T-cell (primary cell): Measurements from ENCODE around the gene VAPA. TPM values are rescaled to one million over a fixed set of nuclear protein-coding genes. Genes with fewer than 3 reads are reported as not detected.

Source experiments
- ATAC-seq, 4 experiments: fragments of 200-7000 bp in 3 of 4; fragments of 150-1000 bp in 1 of 4; cut with Tn5 transposase; replicated peaks in 1 of 4; 1 replicate in 3 of 4; 2 replicates in 1 of 4; pipeline ENCODE4 v1.10.0; 2021; ENCODE audit warnings: moderate library complexity in 3 of 4, mild to moderate bottlenecking in 2 of 4, moderate number of reproducible peaks in 1 of 4
- CTCF ChIA-PET, 2 donors: fragments of 300-600 bp; sonication (Branson Sonifier 250); formaldehyde crosslinking; loops; one replicate each; lab custom pipeline; 2022; ENCODE audit warnings: antibody characterized with exemption in 2 of 2; lab: Charles Lee
- POLR2A ChIA-PET, 2 donors: fragments of 300-600 bp; sonication (Branson Sonifier 250); formaldehyde crosslinking; loops; one replicate each; lab custom pipeline; 2022; ENCODE audit warnings: antibody characterized with exemption in 2 of 2; lab: Charles Lee
- DNase-seq, 35 experiments: peaks; one replicate each; pipeline versions ENCODE4 v3.0.0 to v3.0.0-alpha.2; 2013 to 2023
- H3K27ac ChIP-seq: one replicate; pipeline ENCODE4 v1.5.1; 2013; ENCODE audit warnings: low read length
- H3K27me3 ChIP-seq, 2 experiments: replicated peaks in 1 of 2; 1 replicate in 1 of 2; 2 replicates in 1 of 2; pipeline versions ENCODE4 v1.6.1 to v1.7.0; 2013; ENCODE audit warnings: low read length in 1 of 2, mixed read lengths in 1 of 2; ENCODE audit not compliant: control insufficient read depth in 2 of 2, insufficient read depth in 2 of 2; ENCODE audit errors: extremely low read depth in 1 of 2
- H3K36me3 ChIP-seq, 2 donors: 1 replicate in 1 of 2; 2 replicates in 1 of 2; pipeline versions ENCODE4 v1.6.1 to v1.7.0; 2013; ENCODE audit warnings: low read length in 1 of 2; ENCODE audit not compliant: control insufficient read depth in 2 of 2, insufficient read depth in 1 of 2; ENCODE audit errors: extremely low read depth in 1 of 2
- H3K4me1 ChIP-seq, 2 experiments: 1 replicate in 1 of 2; 2 replicates in 1 of 2; pipeline versions ENCODE4 v1.6.1 to v1.7.0; 2013; ENCODE audit warnings: low read length in 2 of 2, mixed read lengths in 1 of 2; ENCODE audit not compliant: insufficient read depth in 2 of 2, control insufficient read depth in 1 of 2; ENCODE audit errors: extremely low read depth in 1 of 2
- H3K4me3 ChIP-seq, 2 donors: 1 replicate in 1 of 2; 2 replicates in 1 of 2; pipeline versions ENCODE4 v1.5.1 to v1.7.0; 2013; ENCODE audit warnings: mild to moderate bottlenecking in 2 of 2, low read length in 1 of 2, moderate library complexity in 1 of 2; ENCODE audit not compliant: control insufficient read depth in 1 of 2; ENCODE audit errors: extremely low read depth in 1 of 2
- H3K9me3 ChIP-seq: 2 replicates; pipeline ENCODE4 v1.7.0; 2013
- H3K27ac Mint-ChIP-seq, 2 donors: one replicate each; pipeline ENCODE4 v1.8.0; 2020 to 2021; ENCODE audit warnings: mild to moderate bottlenecking in 2 of 2, mixed read lengths in 2 of 2
- H3K27me3 Mint-ChIP-seq, 2 donors: one replicate each; pipeline ENCODE4 v1.8.0; 2021 to 2022; ENCODE audit warnings: mixed read lengths in 2 of 2
- H3K36me3 Mint-ChIP-seq: one replicate; pipeline ENCODE4 v1.8.0; 2021; ENCODE audit warnings: mixed read lengths
- H3K4me1 Mint-ChIP-seq, 3 donors: one replicate each; pipeline ENCODE4 v1.8.0; 2020 to 2022; ENCODE audit warnings: mixed read lengths in 3 of 3, mild to moderate bottlenecking in 1 of 3
- H3K4me3 Mint-ChIP-seq, 3 donors: one replicate each; pipeline ENCODE4 v1.8.0; 2020 to 2022; ENCODE audit warnings: mild to moderate bottlenecking in 3 of 3, mixed read lengths in 3 of 3, moderate library complexity in 3 of 3
- H3K9me3 Mint-ChIP-seq, 3 donors: one replicate each; pipeline ENCODE4 v1.8.0; 2020 to 2022; ENCODE audit warnings: mixed read lengths in 3 of 3
- WGBS: methylation state at CpG from one replicate; pipeline ENCODE4 v1.1.5; 2013; ENCODE audit warnings: missing lambda C conversion rate; ENCODE audit not compliant: insufficient coverage; 5-methylcytosine and 5-hydroxymethylcytosine counted together
- total RNA-seq, 35 experiments: library from RNA in 6 of 35; stranded (reverse) in 6 of 35; fragments of 120-200 nt in 1 of 35; gene quantifications; one replicate each; pipeline versions ENCODE4 v1.2.1 to v1.2.4 and lab custom pipeline; 2013 to 2026

The VAPA gene
- total RNA-seq, 5 donors from 2014 or later (not counting 1 experiment from before 2014, with no cell fraction given) = 116 to 157 (median 119) TPM

DNA sequence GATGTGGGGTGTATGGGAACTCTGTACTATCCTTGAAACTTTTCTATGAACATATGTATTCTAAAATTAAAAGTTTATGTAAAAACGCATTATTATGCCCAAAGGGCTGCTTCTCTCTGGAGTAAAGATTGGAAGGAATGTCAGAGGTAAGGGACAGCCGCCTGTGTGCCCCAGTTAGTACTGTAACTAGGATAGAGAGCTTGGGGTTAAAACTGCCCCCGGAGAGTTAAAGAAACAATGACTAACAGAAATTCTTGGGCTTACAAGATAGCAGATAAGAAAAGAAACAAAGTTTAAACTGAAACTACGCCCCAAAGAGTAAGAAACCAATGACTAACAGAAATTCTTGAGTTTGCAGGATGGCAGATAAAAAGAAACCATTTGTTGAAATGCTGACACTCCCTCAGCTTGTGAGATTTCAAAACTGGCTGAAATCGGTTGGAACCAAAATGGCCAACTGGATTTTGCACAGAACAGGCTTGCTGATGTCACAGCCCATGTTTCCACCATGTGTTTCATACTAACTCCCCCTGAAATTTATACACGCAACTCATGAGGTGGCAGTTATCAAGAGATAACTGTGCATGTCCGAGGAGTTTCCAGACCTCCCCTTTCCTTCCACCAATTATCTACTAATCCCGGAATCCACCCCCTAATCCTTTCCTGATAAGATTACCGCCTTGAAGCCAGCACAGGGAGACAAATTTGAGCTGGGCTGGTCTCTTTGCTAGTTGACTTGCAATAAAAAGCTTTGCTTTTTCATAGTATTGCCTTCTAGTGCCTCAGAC is 36.8 kb upstream of the VAPA start:
- peaks cover 0 to 2% of the 10 kb centered on the region in 2 experiments for H3K27me3 ChIP-seq
- peaks cover 0 to 5% (median 3%) of the 10 kb centered on the region in 3 donors for H3K4me1 Mint-ChIP-seq
- POLR2A ChIA-PET = no interaction called here
- DNase-seq (no peak), ATAC-seq (no peak)
- H3K4me3 Mint-ChIP-seq = no peak overlapping the region
- no peaks in the 10 kb centered on the region for H3K9me3 Mint-ChIP-seq
- H3K4me1 ChIP-seq = no peaks in the 10 kb centered on the region
- no peak overlapping the region for H3K27ac Mint-ChIP-seq
- no peak overlapping the region for H3K27ac ChIP-seq
- CTCF ChIA-PET = no interaction called here
- no peaks in the 10 kb centered on the region for H3K9me3 ChIP-seq
- no peaks in the 10 kb centered on the region for H3K36me3 Mint-ChIP-seq
- WGBS = 53% methylated on average over 4 of the region's 9 CpGs
- H3K36me3 ChIP-seq = no peaks in the 10 kb centered on the region
- H3K27me3 Mint-ChIP-seq = peaks cover 14 to 15% of the 10 kb centered on the region in 2 donors
- H3K4me3 ChIP-seq = no peak overlapping the region

GRCh38 chr18:9877655-9878014 is 36.2 kb upstream of the VAPA start:
- POLR2A ChIA-PET = no interaction called here

DNA sequence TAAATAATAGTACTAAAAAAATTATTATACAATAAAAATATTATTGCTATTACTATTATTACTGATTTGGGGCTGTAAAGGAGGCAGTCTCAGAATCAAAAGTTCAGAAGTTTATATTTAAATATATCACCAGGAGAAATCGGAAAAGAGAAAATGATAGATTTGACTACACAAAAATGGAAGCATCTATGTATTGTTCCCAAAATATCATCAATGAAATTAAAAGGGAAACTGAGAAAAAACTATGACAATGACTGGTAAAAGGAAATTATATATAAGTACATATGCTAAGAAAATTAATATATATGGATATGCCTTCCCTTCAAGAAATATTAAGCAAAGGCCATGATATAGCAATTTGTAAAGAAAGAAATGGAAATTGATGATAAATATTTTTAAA is 35.7 kb upstream of the VAPA start:
- no CpG with 5 or more reads among the region's 1 CpG for WGBS
- Histone ChIP-seq H3K9me3 (no peaks in the 10 kb centered on the region), H3K27me3 (no peaks in the 10 kb centered on the region), H3K4me3 (no peak overlapping the region), H3K27ac (no peak overlapping the region), H3K36me3 (no peaks in the 10 kb centered on the region), H3K4me1 (no peaks in the 10 kb centered on the region)
- ChIA-PET POLR2A (no interaction called here), CTCF (no interaction called here)
- no peak overlapping the region for H3K27ac Mint-ChIP-seq
- DNase-seq (no peak), ATAC-seq (no peak)
- H3K36me3 Mint-ChIP-seq = no peaks in the 10 kb centered on the region
- no peaks in the 10 kb centered on the region for H3K9me3 Mint-ChIP-seq
- no peak overlapping the region for H3K4me3 Mint-ChIP-seq
- H3K27me3 Mint-ChIP-seq = peaks cover 12% of the 10 kb centered on the region in 2 donors
- H3K4me1 Mint-ChIP-seq = peaks cover 0 to 5% (median 3%) of the 10 kb centered on the region in 3 donors

More at GRCh38 chr18:9877655-9878014, 36.2 kb upstream of the VAPA start:
- ATAC-seq = no peak
- H3K27ac ChIP-seq = no peak overlapping the region
- Mint-ChIP-seq H3K27ac (no peak overlapping the region), H3K36me3 (no peaks in the 10 kb centered on the region), H3K27me3 (peaks cover 12 to 14% of the 10 kb centered on the region in 2 donors), H3K9me3 (no peaks in the 10 kb centered on the region), H3K4me1 (peaks cover 0 to 5% (median 3%) of the 10 kb centered on the region in 3 donors), H3K4me3 (no peak overlapping the region)
- no peak for DNase-seq
- H3K36me3 ChIP-seq = no peaks in the 10 kb centered on the region
- peaks cover 0 to 2% of the 10 kb centered on the region in 2 experiments for H3K27me3 ChIP-seq
- no peaks in the 10 kb centered on the region for H3K9me3 ChIP-seq
- no peak overlapping the region for H3K4me3 ChIP-seq
- H3K4me1 ChIP-seq = no peaks in the 10 kb centered on the region
- CTCF ChIA-PET = no interaction called here

- no peaks in the 10 kb centered on the region for H3K36me3 Mint-ChIP-seq
- DNase-seq (no peak), ATAC-seq (no peak)
- peaks cover 8 to 12% of the 10 kb centered on the region in 2 donors for H3K27me3 Mint-ChIP-seq
- no peak overlapping the region for H3K27ac ChIP-seq
- no peak overlapping the region for H3K27ac Mint-ChIP-seq
- no peaks in the 10 kb centered on the region for H3K27me3 ChIP-seq
- H3K4me3 ChIP-seq = no peak overlapping the region
- ChIA-PET POLR2A (no interaction called here), CTCF (no interaction called here)
- 100% methylated on average over 2 of the region's 6 CpGs for WGBS
- H3K4me1 Mint-ChIP-seq = peaks cover 0 to 5% (median 3%) of the 10 kb centered on the region in 3 donors
- no peaks in the 10 kb centered on the region for H3K36me3 ChIP-seq
- no peaks in the 10 kb centered on the region for H3K9me3 Mint-ChIP-seq
- no peaks in the 10 kb centered on the region for H3K4me1 ChIP-seq
- no peak overlapping the region for H3K4me3 Mint-ChIP-seq
- H3K9me3 ChIP-seq = no peaks in the 10 kb centered on the region
Observed at GRCh38 chr18:9878783-9879242, 35.0 kb upstream of the VAPA start.

DNA sequence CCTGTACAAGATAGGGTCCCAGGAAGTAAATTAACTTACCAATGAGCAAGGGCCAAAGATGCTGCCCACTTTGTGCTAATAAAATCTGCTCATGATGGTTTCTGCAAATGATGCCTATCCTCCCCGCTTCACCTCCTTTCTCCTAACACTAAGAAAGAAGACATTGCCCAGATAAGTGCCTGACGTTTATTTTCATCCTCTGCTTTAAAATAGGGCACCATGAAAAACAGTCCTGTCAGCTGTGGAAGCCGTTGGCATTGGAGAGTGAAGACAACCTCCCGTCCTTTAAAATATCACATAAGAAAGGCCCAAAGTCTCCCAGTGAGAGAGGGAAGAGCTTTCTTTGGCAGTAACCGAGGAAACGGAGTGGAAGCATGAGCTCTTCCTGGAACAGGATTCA is 29.7 kb upstream of the VAPA start:
- Mint-ChIP-seq H3K4me3 (no peak overlapping the region), H3K4me1 (no peaks in the 10 kb centered on the region), H3K9me3 (no peaks in the 10 kb centered on the region), H3K36me3 (no peaks in the 10 kb centered on the region), H3K27me3 (peaks cover 0 to 3% of the 10 kb centered on the region in 2 donors), H3K27ac (no peak overlapping the region)
- 100% methylated on average over 1 of the region's 6 CpGs for WGBS
- no peak for DNase-seq
- Histone ChIP-seq H3K4me1 (no peaks in the 10 kb centered on the region), H3K9me3 (no peaks in the 10 kb centered on the region), H3K27ac (no peak overlapping the region), H3K36me3 (no peaks in the 10 kb centered on the region), H3K27me3 (no peaks in the 10 kb centered on the region), H3K4me3 (no peak overlapping the region)
- ATAC-seq = no peak
- POLR2A ChIA-PET = no interaction called here
- CTCF ChIA-PET = interaction anchor here in 1 of 2 donors (0.6 kb wide), 1 partner anchor 153 kb away, joined by 3 read pairs; no protein-coding TSS in a partner anchor

DNA sequence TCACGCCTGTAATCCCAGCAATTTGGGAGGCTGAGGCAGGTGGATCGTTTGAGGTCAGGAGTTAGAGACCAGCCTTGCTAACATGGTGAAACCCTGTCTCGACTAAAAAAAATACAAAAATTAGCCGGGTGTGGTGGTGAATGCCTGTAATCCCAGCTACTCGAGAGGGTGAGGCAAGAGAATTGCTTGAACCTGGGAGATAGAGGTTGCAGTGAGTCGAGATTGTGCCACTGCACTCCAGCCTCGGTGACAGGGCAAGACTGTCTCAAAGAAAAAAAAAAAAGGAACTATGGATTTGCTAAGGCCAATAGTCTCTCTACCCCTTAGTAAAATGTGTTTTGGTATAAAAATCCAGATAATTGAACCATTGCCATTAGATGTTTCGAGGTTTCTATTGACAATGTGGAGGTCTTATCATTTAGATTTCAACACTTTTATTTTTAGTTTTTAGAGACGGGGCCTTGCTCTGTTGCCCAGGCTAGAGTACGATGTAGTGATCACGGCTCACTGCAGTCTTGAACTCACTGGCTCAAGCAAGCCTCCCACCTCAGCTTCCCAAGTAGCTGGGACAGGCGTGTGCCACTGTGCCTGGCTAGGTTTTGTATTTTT is 29.2 kb upstream of the VAPA start:
- no peak for DNase-seq
- peaks cover 0 to 3% of the 10 kb centered on the region in 2 donors for H3K27me3 Mint-ChIP-seq
- H3K4me3 Mint-ChIP-seq = no peak overlapping the region
- no peak overlapping the region for H3K27ac ChIP-seq
- CTCF ChIA-PET = interaction anchor here in 1 of 2 donors (0.6 kb wide), 1 partner anchor 152 kb away, joined by 3 read pairs; no protein-coding TSS in a partner anchor
- ATAC-seq = no peak
- POLR2A ChIA-PET = no interaction called here
- H3K4me1 Mint-ChIP-seq = no peaks in the 10 kb centered on the region
- no peak overlapping the region for H3K27ac Mint-ChIP-seq
- 82% methylated on average over 4 of the region's 12 CpGs for WGBS
- no peaks in the 10 kb centered on the region for H3K9me3 Mint-ChIP-seq
- H3K4me1 ChIP-seq = no peaks in the 10 kb centered on the region
- no peak overlapping the region for H3K4me3 ChIP-seq
- H3K9me3 ChIP-seq = no peaks in the 10 kb centered on the region
- no peaks in the 10 kb centered on the region for H3K36me3 ChIP-seq
- H3K36me3 Mint-ChIP-seq = no peaks in the 10 kb centered on the region
- no peaks in the 10 kb centered on the region for H3K27me3 ChIP-seq
